Mesenchymal stem cell (in vitro differentiated cells and primary cell): ENCODE measurements around the gene FSD1.
"Not testable (repeated sequence)": the region's sequence is repeated elsewhere in the genome, so short reads cannot be mapped to it uniquely, and the experiment has no call there.

ENCODE experiments used
- DNase-seq: peaks from one replicate; pipeline ENCODE4 v3.0.0-alpha.2; 2013
- H2AFZ ChIP-seq: one replicate; pipeline ENCODE4 v1.6.1; 2013; ENCODE audit warnings: low read depth, mild to moderate bottlenecking, control low read depth, inconsistent platforms, low read length, moderate library complexity
- H2AK5ac ChIP-seq: 2 replicates; pipeline ENCODE4 v1.6.1; 2013; ENCODE audit warnings: low read length, moderate library complexity, mild to moderate bottlenecking, inconsistent platforms; ENCODE audit not compliant: severe bottlenecking
- H2BK120ac ChIP-seq: one replicate; pipeline ENCODE4 v1.6.1; 2013; ENCODE audit warnings: low read depth, mild to moderate bottlenecking, inconsistent platforms, low read length, moderate library complexity
- H2BK12ac ChIP-seq, 2 experiments: one replicate each; pipeline ENCODE4 v1.6.1; 2013; ENCODE audit warnings: inconsistent platforms in 2 of 2, low read length in 2 of 2, mild to moderate bottlenecking in 2 of 2, moderate library complexity in 2 of 2, control low read depth in 1 of 2
- H2BK15ac ChIP-seq: one replicate; pipeline ENCODE4 v1.6.1; 2013; ENCODE audit warnings: mild to moderate bottlenecking, low read depth, inconsistent platforms; ENCODE audit not compliant: poor library complexity, severe bottlenecking
- H2BK5ac ChIP-seq: 2 replicates; pipeline ENCODE4 v1.6.1; 2013; ENCODE audit warnings: low read depth, mild to moderate bottlenecking, low read length, control low read depth, inconsistent platforms; ENCODE audit not compliant: poor library complexity, severe bottlenecking
- H3K14ac ChIP-seq, 2 experiments: one replicate each; pipeline ENCODE4 v1.6.1; 2013; ENCODE audit warnings: inconsistent platforms in 2 of 2, low read length in 2 of 2, control low read depth in 1 of 2, mild to moderate bottlenecking in 1 of 2, moderate library complexity in 1 of 2
- H3K18ac ChIP-seq, 2 experiments: one replicate each; pipeline ENCODE4 v1.6.1; 2013; ENCODE audit warnings: inconsistent platforms in 2 of 2, low read length in 2 of 2, control low read depth in 1 of 2, low read depth in 1 of 2, mild to moderate bottlenecking in 1 of 2
- H3K23ac ChIP-seq, 2 experiments: one replicate each; pipeline ENCODE4 v1.6.1; 2013; ENCODE audit warnings: inconsistent platforms in 2 of 2, low read length in 2 of 2, mild to moderate bottlenecking in 2 of 2, moderate library complexity in 2 of 2, control low read depth in 1 of 2
- H3K27ac ChIP-seq: 2 replicates; pipeline ENCODE4 v1.5.1; 2013; ENCODE audit warnings: mild to moderate bottlenecking, moderate library complexity, low read length, control low read depth, inconsistent platforms; ENCODE audit not compliant: poor library complexity, severe bottlenecking
- H3K27me3 ChIP-seq, 2 experiments: 2 replicates each; pipeline versions ENCODE4 v1.6.1 to v1.7.0; 2013; ENCODE audit warnings: low read length in 2 of 2, mild to moderate bottlenecking in 2 of 2, moderate library complexity in 2 of 2, control low read depth in 1 of 2, inconsistent platforms in 1 of 2; ENCODE audit not compliant: control insufficient read depth in 1 of 2, insufficient read depth in 1 of 2
- H3K36me3 ChIP-seq, 2 experiments: 2 replicates each; pipeline versions ENCODE4 v1.6.1 to v1.7.0; 2013; ENCODE audit warnings: low read length in 2 of 2, control low read depth in 1 of 2, inconsistent platforms in 1 of 2, low read depth in 1 of 2, mild to moderate bottlenecking in 1 of 2; ENCODE audit not compliant: insufficient read depth in 2 of 2, control insufficient read depth in 1 of 2
- H3K4ac ChIP-seq, 2 experiments: one replicate each; pipeline ENCODE4 v1.6.1; 2013; ENCODE audit warnings: inconsistent platforms in 2 of 2, low read length in 2 of 2, mild to moderate bottlenecking in 2 of 2, moderate library complexity in 2 of 2, control low read depth in 1 of 2, low read depth in 1 of 2
- H3K4me1 ChIP-seq: 2 replicates; pipeline ENCODE4 v1.6.1; 2013; ENCODE audit warnings: low read depth, low read length, control low read depth; ENCODE audit not compliant: control insufficient read depth, insufficient read depth
- H3K4me2 ChIP-seq: 2 replicates; pipeline ENCODE4 v1.6.1; 2013; ENCODE audit warnings: low read length, mild to moderate bottlenecking, inconsistent platforms; ENCODE audit not compliant: poor library complexity, severe bottlenecking
- H3K4me3 ChIP-seq, 2 experiments: 2 replicates each; pipeline versions ENCODE4 v1.5.1 to v1.7.0; 2013; ENCODE audit warnings: low read length in 2 of 2, mild to moderate bottlenecking in 2 of 2, control low read depth in 1 of 2, low read depth in 1 of 2; ENCODE audit not compliant: insufficient read depth in 1 of 2
- H3K79me1 ChIP-seq: replicated peaks from 2 replicates; pipeline ENCODE4 v1.6.1; 2013; ENCODE audit warnings: mild to moderate bottlenecking, control low read depth, low read length, inconsistent platforms; ENCODE audit not compliant: poor library complexity, severe bottlenecking
- H3K9ac ChIP-seq: 2 replicates; pipeline ENCODE4 v1.7.0; 2013; ENCODE audit warnings: mild to moderate bottlenecking, low read length, moderate library complexity
- H3K9me3 ChIP-seq: 2 replicates; pipeline ENCODE4 v1.7.0; 2013; ENCODE audit warnings: mild to moderate bottlenecking, low read length; ENCODE audit not compliant: control insufficient read depth
- H4K8ac ChIP-seq: one replicate; pipeline ENCODE4 v1.6.1; 2013; ENCODE audit warnings: inconsistent platforms, mild to moderate bottlenecking, low read length, moderate library complexity
- H4K91ac ChIP-seq: one replicate; pipeline ENCODE4 v1.6.1; 2013; ENCODE audit warnings: mild to moderate bottlenecking, low read length, inconsistent platforms
- WGBS: methylation state at CpG from one replicate; pipeline ENCODE4 v1.1.7; 2013; ENCODE audit warnings: mixed read lengths; 5-methylcytosine and 5-hydroxymethylcytosine counted together

Gene FSD1

GRCh38 chr19:4267901-4268815 lies 36.2 kb upstream of the FSD1 start:
- H3K23ac ChIP-seq: no peak overlapping the region
- H4K91ac ChIP-seq: no peak overlapping the region
- H3K9me3 ChIP-seq: no peaks in the 10 kb centered on the region
- H3K4ac ChIP-seq: no peak overlapping the region
- no peak overlapping the region for H2AFZ ChIP-seq
- no peak overlapping the region for H2BK15ac ChIP-seq
- H2BK5ac ChIP-seq: no peak overlapping the region
- H3K9ac ChIP-seq: no peak overlapping the region
- no peaks in the 10 kb centered on the region for H3K4me1 ChIP-seq
- H3K4me3 ChIP-seq: no peak overlapping the region
- no peak overlapping the region for H2BK120ac ChIP-seq
- no peak overlapping the region for H3K14ac ChIP-seq
- H3K4me2 ChIP-seq: no peak overlapping the region
- H2BK12ac ChIP-seq: no peak overlapping the region
- WGBS: 96% methylated on average over 30 of the region's 30 CpGs
- H4K8ac ChIP-seq: no peak overlapping the region
- H3K36me3 ChIP-seq: peaks cover 40 to 43% of the 10 kb centered on the region in 2 experiments
- no peak overlapping the region for H3K18ac ChIP-seq
- no peak for DNase-seq
- no peaks in the 10 kb centered on the region for H3K27me3 ChIP-seq
- no peak overlapping the region for H3K27ac ChIP-seq
- H3K79me1 ChIP-seq: peaks cover 3% of the 10 kb centered on the region
- no peak overlapping the region for H2AK5ac ChIP-seq

- Histone ChIP-seq H3K9ac (no peak overlapping the region), H2BK120ac (no peak overlapping the region), H4K91ac (no peak overlapping the region), H2AFZ (no peak overlapping the region), H3K18ac (no peak overlapping the region), H3K4me2 (no peak overlapping the region), H3K27ac (no peak overlapping the region), H3K9me3 (no peaks in the 10 kb centered on the region), H2BK5ac (no peak overlapping the region), H3K4me1 (no peaks in the 10 kb centered on the region), H3K79me1 (peaks cover 3% of the 10 kb centered on the region), H3K4me3 (no peak overlapping the region), H3K23ac (no peak overlapping the region), H4K8ac (no peak overlapping the region), H3K36me3 (peaks cover 35 to 43% of the 10 kb centered on the region in 2 experiments), H2BK15ac (no peak overlapping the region), H2AK5ac (no peak overlapping the region), H3K14ac (no peak overlapping the region), H2BK12ac (no peak overlapping the region), H3K27me3 (no peaks in the 10 kb centered on the region), H3K4ac (no peak overlapping the region)
- no peak for DNase-seq
- WGBS: 96% methylated on average over 13 of the region's 13 CpGs
Observed at GRCh38 chr19:4268816-4269430, 35.5 kb upstream of the FSD1 start.

GRCh38 chr19:4272894-4273293 lies 31.5 kb upstream of the FSD1 start:
- Histone ChIP-seq H3K36me3 (peaks cover 17 to 22% of the 10 kb centered on the region in 2 experiments), H2BK5ac (no peak overlapping the region), H3K23ac (no peak overlapping the region), H3K27ac (no peak overlapping the region), H2AFZ (no peak overlapping the region), H2BK120ac (no peak overlapping the region), H4K91ac (no peak overlapping the region), H3K14ac (no peak overlapping the region), H3K9ac (no peak overlapping the region), H3K4me3 (no peak overlapping the region), H3K4me1 (peaks cover 2% of the 10 kb centered on the region), H2BK12ac (no peak overlapping the region), H4K8ac (no peak overlapping the region), H3K4ac (no peak overlapping the region), H3K79me1 (no peaks in the 10 kb centered on the region), H2AK5ac (no peak overlapping the region), H3K27me3 (peaks cover 10 to 11% of the 10 kb centered on the region in 2 experiments), H3K4me2 (no peak overlapping the region), H2BK15ac (no peak overlapping the region), H3K9me3 (no peaks in the 10 kb centered on the region), H3K18ac (no peak overlapping the region)
- DNase-seq: no peak
- 85% methylated on average over 9 of the region's 10 CpGs for WGBS

- H3K4me2 ChIP-seq, H2BK120ac ChIP-seq, H2BK5ac ChIP-seq, H3K23ac ChIP-seq, H4K91ac ChIP-seq, H3K4me3 ChIP-seq, H3K27ac ChIP-seq, H2BK12ac ChIP-seq, DNase-seq, H2BK15ac ChIP-seq, H2AK5ac ChIP-seq, H4K8ac ChIP-seq, H3K79me1 ChIP-seq, H2AFZ ChIP-seq, H3K18ac ChIP-seq, H3K9me3 ChIP-seq, H3K14ac ChIP-seq, H3K36me3 ChIP-seq, H3K9ac ChIP-seq, H3K4ac ChIP-seq: not testable (repeated sequence)
- peaks cover 11% of the 10 kb centered on the region for H3K4me1 ChIP-seq
- H3K27me3 ChIP-seq: peaks cover 19 to 21% of the 10 kb centered on the region in 2 experiments
- 96% methylated on average over 6 of the region's 6 CpGs for WGBS
Observed at GRCh38 chr19:4274321-4274686, 30.1 kb upstream of the FSD1 start.
